ENCODE measurements around the gene TCF7L2.

- TF ChIP-seq, protein P1, sequence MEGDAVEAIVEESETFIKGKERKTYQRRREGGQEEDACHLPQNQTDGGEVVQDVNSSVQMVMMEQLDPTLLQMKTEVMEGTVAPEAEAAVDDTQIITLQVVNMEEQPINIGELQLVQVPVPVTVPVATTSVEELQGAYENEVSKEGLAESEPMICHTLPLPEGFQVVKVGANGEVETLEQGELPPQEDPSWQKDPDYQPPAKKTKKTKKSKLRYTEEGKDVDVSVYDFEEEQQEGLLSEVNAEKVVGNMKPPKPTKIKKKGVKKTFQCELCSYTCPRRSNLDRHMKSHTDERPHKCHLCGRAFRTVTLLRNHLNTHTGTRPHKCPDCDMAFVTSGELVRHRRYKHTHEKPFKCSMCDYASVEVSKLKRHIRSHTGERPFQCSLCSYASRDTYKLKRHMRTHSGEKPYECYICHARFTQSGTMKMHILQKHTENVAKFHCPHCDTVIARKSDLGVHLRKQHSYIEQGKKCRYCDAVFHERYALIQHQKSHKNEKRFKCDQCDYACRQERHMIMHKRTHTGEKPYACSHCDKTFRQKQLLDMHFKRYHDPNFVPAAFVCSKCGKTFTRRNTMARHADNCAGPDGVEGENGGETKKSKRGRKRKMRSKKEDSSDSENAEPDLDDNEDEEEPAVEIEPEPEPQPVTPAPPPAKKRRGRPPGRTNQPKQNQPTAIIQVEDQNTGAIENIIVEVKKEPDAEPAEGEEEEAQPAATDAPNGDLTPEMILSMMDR (conservative IDR thresholded peaks at IDR 0.05 in 1 of 2, IDR thresholded peaks at IDR 0.05 in 1 of 2; ENCODE audit: low read depth in 1 of 2, low read length in 2 of 2), result no peak
- no peak for TF ChIP-seq EZH2 (IDR thresholded peaks at IDR 0.05; ENCODE audit: low read length, missing control alignments)
Observed at GRCh38 chr10:113047151-113047550, 97.1 kb downstream of the TCF7L2 start.
